Activated naive CD4-positive, alpha-beta T cell treated with anti-CD3 and anti-CD28 coated beads, Interleukin-2, amount 10 ng/mL, durations not matched to agents 7 days and 5 days (primary cell): Measurements from ENCODE around the gene NAA80.

Source experiments
- CTCF ChIA-PET: fragments of 350-600 bp; sonication (Branson Sonifier 250); formaldehyde crosslinking; loops from one replicate; lab custom pipeline; 2021; ENCODE audit warnings: antibody characterized with exemption; lab: Charles Lee
- DNase-seq: peaks from one replicate; pipeline ENCODE4 v3.0.0-alpha.2; 2020
- H3K27ac Mint-ChIP-seq: one replicate; pipeline ENCODE4 v1.8.0; 2021; ENCODE audit warnings: mild to moderate bottlenecking, moderate library complexity, mixed read lengths
- H3K27me3 Mint-ChIP-seq: one replicate; pipeline ENCODE4 v1.8.0; 2021; ENCODE audit warnings: mild to moderate bottlenecking, mixed read lengths
- H3K36me3 Mint-ChIP-seq: one replicate; pipeline ENCODE4 v1.8.0; 2021; ENCODE audit warnings: mixed read lengths
- H3K4me1 Mint-ChIP-seq: one replicate; pipeline ENCODE4 v1.8.0; 2021; ENCODE audit warnings: mixed read lengths
- H3K4me3 Mint-ChIP-seq: one replicate; pipeline ENCODE4 v1.8.0; 2021; ENCODE audit warnings: mild to moderate bottlenecking, moderate library complexity, mixed read lengths
- H3K9me3 Mint-ChIP-seq: one replicate; pipeline ENCODE4 v1.8.0; 2021; ENCODE audit warnings: mixed read lengths

The NAA80 gene

GRCh38 chr3:50296721-50297383 lies 2.4 kb downstream of the NAA80 start:
- Mint-ChIP-seq H3K27ac (no peak overlapping the region), H3K4me3 (peak overlapping the region; percentile 51), H3K9me3 (no peaks in the 10 kb centered on the region), H3K36me3 (peaks cover 5% of the 10 kb centered on the region), H3K27me3 (no peaks in the 10 kb centered on the region), H3K4me1 (peaks cover 51% of the 10 kb centered on the region)
- DNase-seq, result no peak
- CTCF ChIA-PET, result interaction anchor here (1.4 to 3.8 kb wide), 2 partner anchors 28 to 40 kb away, joined by 4 to 20 read pairs; no protein-coding TSS in a partner anchor

- peaks cover 6% of the 10 kb centered on the region for H3K36me3 Mint-ChIP-seq
- no peak overlapping the region for H3K4me3 Mint-ChIP-seq
- H3K4me1 Mint-ChIP-seq, result peaks cover 54% of the 10 kb centered on the region
- no peaks in the 10 kb centered on the region for H3K27me3 Mint-ChIP-seq
- H3K27ac Mint-ChIP-seq, result no peak overlapping the region
- CTCF ChIA-PET, result no interaction called here
- no peak for DNase-seq
- H3K9me3 Mint-ChIP-seq, result no peaks in the 10 kb centered on the region
Observed at GRCh38 chr3:50295553-50296431, 3.4 kb downstream of the NAA80 start.

GRCh38 chr3:50294492-50295403 lies 4.5 kb downstream of the NAA80 start:
- H3K27me3 Mint-ChIP-seq, result no peaks in the 10 kb centered on the region
- H3K4me3 Mint-ChIP-seq, result no peak overlapping the region
- no peaks in the 10 kb centered on the region for H3K9me3 Mint-ChIP-seq
- H3K36me3 Mint-ChIP-seq, result peaks cover 9% of the 10 kb centered on the region
- no peak for DNase-seq
- CTCF ChIA-PET, result interaction anchor here (1.3 kb wide), 1 partner anchor 24 kb away, joined by 3 read pairs; no protein-coding TSS in a partner anchor
- peaks cover 49% of the 10 kb centered on the region for H3K4me1 Mint-ChIP-seq
- H3K27ac Mint-ChIP-seq, result no peak overlapping the region

- CTCF ChIA-PET, result interaction anchor here (1.3 kb wide), 1 partner anchor 25 kb away, joined by 3 read pairs; no protein-coding TSS in a partner anchor
- Mint-ChIP-seq H3K36me3 (peaks cover 11% of the 10 kb centered on the region), H3K4me1 (peaks cover 47% of the 10 kb centered on the region), H3K9me3 (no peaks in the 10 kb centered on the region), H3K27me3 (no peaks in the 10 kb centered on the region), H3K4me3 (no peak overlapping the region), H3K27ac (no peak overlapping the region)
- DNase-seq, result no peak
Observed at GRCh38 chr3:50294089-50294488, 5.1 kb downstream of the NAA80 start.

- peak overlapping the region; percentile 79 for H3K4me3 Mint-ChIP-seq
- no peaks in the 10 kb centered on the region for H3K27me3 Mint-ChIP-seq
- H3K4me1 Mint-ChIP-seq, result peaks cover 44% of the 10 kb centered on the region
- no peak for DNase-seq
- CTCF ChIA-PET, result interaction anchor here (1.3 to 1.8 kb wide), 2 partner anchors 26 to 31 kb away, joined by 3 to 9 read pairs; no protein-coding TSS in a partner anchor
- H3K27ac Mint-ChIP-seq, result peak overlapping the region; percentile 95
- H3K36me3 Mint-ChIP-seq, result peaks cover 15% of the 10 kb centered on the region
- H3K9me3 Mint-ChIP-seq, result no peaks in the 10 kb centered on the region
Observed at GRCh38 chr3:50293079-50293801, 6.0 kb downstream of the NAA80 start.

- CTCF ChIA-PET, result interaction anchor here (1.8 kb wide), 1 partner anchor 32 kb away, joined by 9 read pairs; no protein-coding TSS in a partner anchor
- H3K27me3 Mint-ChIP-seq, result no peaks in the 10 kb centered on the region
- DNase-seq, result peak; percentile 98
- H3K4me1 Mint-ChIP-seq, result peaks cover 36% of the 10 kb centered on the region
- H3K27ac Mint-ChIP-seq, result peak within 1 kb of the TSS; percentile 95
- H3K36me3 Mint-ChIP-seq, result peaks cover 18% of the 10 kb centered on the region
- no peaks in the 10 kb centered on the region for H3K9me3 Mint-ChIP-seq
- peak within 1 kb of the TSS; percentile 79 for H3K4me3 Mint-ChIP-seq
Observed at GRCh38 chr3:50292159-50293078, 6.8 kb downstream of the NAA80 start, which contains the start of gene IFRD2. Gene IFRD2, minus strand, starts transcription at chr3:50292429. Its CDS starts 155 bp downstream, at chr3:50292274.

GRCh38 chr3:50290161-50290641 lies 9.0 kb downstream of the NAA80 start:
- Mint-ChIP-seq H3K27me3 (no peaks in the 10 kb centered on the region), H3K4me1 (peaks cover 26% of the 10 kb centered on the region), H3K36me3 (peaks cover 15% of the 10 kb centered on the region), H3K4me3 (peak overlapping the region; percentile 41), H3K27ac (no peak overlapping the region), H3K9me3 (no peaks in the 10 kb centered on the region)
- CTCF ChIA-PET, result no interaction called here
- no peak for DNase-seq

- H3K36me3 Mint-ChIP-seq, result peaks cover 15% of the 10 kb centered on the region
- no peak overlapping the region for H3K27ac Mint-ChIP-seq
- DNase-seq, result no peak
- CTCF ChIA-PET, result interaction anchor here (1.6 kb wide), 1 partner anchor 10 kb away, joined by 6 read pairs; the partner anchor contains the start of gene LSMEM2
- no peaks in the 10 kb centered on the region for H3K27me3 Mint-ChIP-seq
- no peak overlapping the region for H3K4me3 Mint-ChIP-seq
- H3K9me3 Mint-ChIP-seq, result no peaks in the 10 kb centered on the region
- peaks cover 26% of the 10 kb centered on the region for H3K4me1 Mint-ChIP-seq
Observed at GRCh38 chr3:50289130-50289529, 10.1 kb downstream of the NAA80 start.

- no peak overlapping the region for H3K27ac Mint-ChIP-seq
- peaks cover 24% of the 10 kb centered on the region for H3K4me1 Mint-ChIP-seq
- no peaks in the 10 kb centered on the region for H3K27me3 Mint-ChIP-seq
- no peaks in the 10 kb centered on the region for H3K9me3 Mint-ChIP-seq
- peaks cover 15% of the 10 kb centered on the region for H3K36me3 Mint-ChIP-seq
- DNase-seq, result no peak
- no peak overlapping the region for H3K4me3 Mint-ChIP-seq
- CTCF ChIA-PET, result interaction anchor here (0.9 to 1.6 kb wide), 2 partner anchors 9 to 36 kb away, joined by 3 to 6 read pairs; partner anchors contain the start of gene LSMEM2
Observed at GRCh38 chr3:50288387-50289007, 10.7 kb downstream of the NAA80 start.

- H3K4me1 Mint-ChIP-seq, result peaks cover 12% of the 10 kb centered on the region
- no peak for DNase-seq
- peaks cover 15% of the 10 kb centered on the region for H3K36me3 Mint-ChIP-seq
- H3K4me3 Mint-ChIP-seq, result no peak overlapping the region
- no peaks in the 10 kb centered on the region for H3K27me3 Mint-ChIP-seq
- peak overlapping the region; percentile 14 for H3K27ac Mint-ChIP-seq
- H3K9me3 Mint-ChIP-seq, result no peaks in the 10 kb centered on the region
- CTCF ChIA-PET, result no interaction called here
Observed at GRCh38 chr3:50287262-50287661, 11.9 kb downstream of the NAA80 start.

GRCh38 chr3:50286322-50287227 lies 12.6 kb downstream of the NAA80 start:
- no peak overlapping the region for H3K27ac Mint-ChIP-seq
- CTCF ChIA-PET, result no interaction called here
- DNase-seq, result no peak
- H3K9me3 Mint-ChIP-seq, result no peaks in the 10 kb centered on the region
- H3K4me3 Mint-ChIP-seq, result no peak overlapping the region
- H3K27me3 Mint-ChIP-seq, result no peaks in the 10 kb centered on the region
- peaks cover 15% of the 10 kb centered on the region for H3K36me3 Mint-ChIP-seq
- H3K4me1 Mint-ChIP-seq, result peaks cover 11% of the 10 kb centered on the region
